HepG2 (cell line): Measurements from ENCODE around the gene C11orf71. TPM values are rescaled to one million over a fixed set of nuclear protein-coding genes. Genes with fewer than 3 reads are reported as not detected.

ENCODE experiments used
- ATAC-seq: fragments of 200-7000 bp; cut with Tn5 transposase; 3 replicates; pipeline ENCODE4 v1.9.1; 2020; ENCODE audit warnings: mild to moderate bottlenecking, moderate library complexity
- BruUV-seq: library from RNA; stranded (reverse); fragments of 400-500 nt; replicated peaks from 2 replicates; lab custom pipeline; 2021; lab: Mats Ljungman, UMichigan
- CTCF ChIA-PET: fragments of 300-600 bp; formaldehyde crosslinking; extraction: SDS; loops from one replicate; lab custom pipeline; 2021; ENCODE audit warnings: low total read pairs, inconsistent platforms, low intra/inter-chr PET ratio; lab: Yijun Ruan, JAX
- POLR2A ChIA-PET: fragments of 350-600 bp; sonication (Branson Sonifier 250); formaldehyde crosslinking; loops from one replicate; lab custom pipeline; 2020; ENCODE audit warnings: antibody characterized with exemption, inconsistent platforms; lab: Yijun Ruan, JAX
- DNase-seq: peaks from one replicate; pipeline ENCODE4 v3.0.0-alpha.2; 2015; ENCODE audit warnings: low spot score
- FAIRE-seq: peaks from 3 replicates; lab custom pipeline; 2011; peaks lifted over from hg19 to GRCh38; lab: Jason Lieb, UNC
- H2AFZ ChIP-seq: one replicate; pipeline ENCODE4 v1.6.1; 2011; ENCODE audit warnings: low read length, inconsistent platforms
- H3K27ac ChIP-seq: fragments of 300-600 bp; 3 replicates; pipeline ENCODE4 v1.8.0; 2011; ENCODE audit warnings: mixed run types, mild to moderate bottlenecking, mixed read lengths, low read length, inconsistent platforms; ENCODE audit not compliant: insufficient read depth; ENCODE audit errors: extremely low read length
- H3K27me3 ChIP-seq, 2 experiments: fragments of 200-600 bp in 1 of 2; 2 replicates in 1 of 2; 3 replicates in 1 of 2; pipeline versions ENCODE4 v1.6.0 to v1.8.0; 2011; ENCODE audit warnings: low read length in 2 of 2, mild to moderate bottlenecking in 2 of 2, moderate library complexity in 2 of 2, inconsistent platforms in 1 of 2; ENCODE audit not compliant: insufficient read depth in 2 of 2, control insufficient read depth in 1 of 2
- H3K36me3 ChIP-seq, 2 experiments: fragments of 200-600 bp in 1 of 2; replicated peaks in 1 of 2; 2 replicates in 1 of 2; 3 replicates in 1 of 2; pipeline versions ENCODE4 v1.5.1 to v1.8.0; 2011; ENCODE audit warnings: low read length in 2 of 2, inconsistent platforms in 1 of 2; ENCODE audit not compliant: insufficient read depth in 2 of 2, control insufficient read depth in 1 of 2
- H3K4me1 ChIP-seq: 2 replicates; pipeline ENCODE4 v1.5.1; 2012; ENCODE audit warnings: low read length, inconsistent platforms; ENCODE audit not compliant: insufficient read depth
- H3K4me2 ChIP-seq: 2 replicates; pipeline ENCODE4 v1.6.0; 2011; ENCODE audit warnings: low read depth, low read length, inconsistent platforms
- H3K4me3 ChIP-seq, 3 experiments: fragments of 200-600 bp in 1 of 3; sonication (generic), shearing (Covaris generic) in 1 of 3; replicated peaks in 1 of 3; 2 replicates each; pipeline ENCODE4 v1.5.1; 2011 to 2016; ENCODE audit warnings: low read length in 3 of 3, inconsistent platforms in 2 of 3, low read depth in 2 of 3, mild to moderate bottlenecking in 2 of 3, control low read depth in 1 of 3, mixed read lengths in 1 of 3; ENCODE audit not compliant: insufficient read depth in 1 of 3
- H3K79me2 ChIP-seq: one replicate; pipeline ENCODE4 v1.6.1; 2011; ENCODE audit warnings: low read length, inconsistent platforms; ENCODE audit not compliant: insufficient read depth
- H3K9ac ChIP-seq: 2 replicates; pipeline ENCODE4 v1.6.0; 2011; ENCODE audit warnings: mild to moderate bottlenecking, low read depth, low read length, inconsistent platforms; ENCODE audit not compliant: insufficient read depth
- H3K9me3 ChIP-seq: 2 replicates; pipeline ENCODE4 v1.5.1; 2012; ENCODE audit warnings: mild to moderate bottlenecking, low read length
- H4K20me1 ChIP-seq: 2 replicates; pipeline ENCODE4 v1.6.0; 2011; ENCODE audit warnings: inconsistent platforms, mild to moderate bottlenecking, low read length, moderate library complexity; ENCODE audit not compliant: insufficient read depth
- CEBPB ChIP-seq: IDR thresholded peaks from 2 replicates; pipeline ENCODE4 v1.6.1; 2011; ENCODE audit warnings: low read depth, low read length, improper control_type of control experiment, borderline replicate concordance
- KMT2A ChIP-seq: sonication (generic); formaldehyde crosslinking; IDR thresholded peaks from 2 replicates; pipeline ENCODE4 v1.4.0; 2020; ENCODE audit warnings: missing genetic modification reagents
- SCMH1 ChIP-seq: sonication (generic); formaldehyde crosslinking; IDR thresholded peaks from 2 replicates; pipeline ENCODE4 v1.9.0; 2021; ENCODE audit warnings: missing genetic modification reagents, mild to moderate bottlenecking, borderline replicate concordance
- ZNF615 ChIP-seq: sonication (generic); formaldehyde crosslinking; IDR thresholded peaks from 2 replicates; pipeline ENCODE4 v1.5.0; 2020; ENCODE audit warnings: mild to moderate bottlenecking, missing genetic modification reagents, borderline replicate concordance
- ZNF713 ChIP-seq: sonication (generic); formaldehyde crosslinking; IDR thresholded peaks from 2 replicates; pipeline ENCODE4 v1.4.0; 2020; ENCODE audit warnings: mild to moderate bottlenecking, missing genetic modification reagents
- ZNF75D ChIP-seq: sonication (generic); formaldehyde crosslinking; IDR thresholded peaks from 2 replicates; pipeline ENCODE4 v1.8.1; 2023; ENCODE audit warnings: missing genetic modification reagents, mild to moderate bottlenecking, borderline replicate concordance
- ZNF792 ChIP-seq: IDR thresholded peaks from 2 replicates; pipeline ENCODE4 v1.6.1; 2016
- WGBS: methylation state at CpG from one replicate; pipeline ENCODE4 v1.1.6; 2017; ENCODE audit warnings: low lambda C conversion rate; 5-methylcytosine and 5-hydroxymethylcytosine counted together
- in situ Hi-C: cut with HindIII; loops from 2 replicates; pipeline ENCODE4 v1.10.0; 2017; ENCODE audit warnings: low pct_unique_long_range_greater_than_20kb; ENCODE audit not compliant: extremely low pct_ligation_motif_present
- intact Hi-C: fragments of 100-400 bp; cut with micrococcal nuclease; formaldehyde crosslinking; loops from one replicate; pipeline ENCODE4 v1.10.0; 2022; ENCODE audit not compliant: unreplicated experiment
- polyA plus RNA-seq, 8 experiments: library from polyadenylated mRNA; depleted of rRNA in 3 of 8; stranded (reverse) in 7 of 8; unstranded in 1 of 8; fragments of >200 nt; fragmentation: Illumina TruSeq in 4 of 8; extraction: Trizol in 4 of 8; gene quantifications; 2 replicates each; pipeline versions ENCODE4 v1.2.1 to v1.2.3, GENCODE V29; 2011 to 2016; ENCODE audit warnings: low read depth in 4 of 8, missing spikeins in 1 of 8, mixed read lengths in 1 of 8; ENCODE audit not compliant: insufficient read depth in 1 of 8
- total RNA-seq, 5 experiments: library from RNA; depleted of rRNA; stranded (reverse); fragments of >200 nt; fragmentation: Illumina TruSeq; extraction: Trizol; gene quantifications; 2 replicates each; pipeline ENCODE4 v1.2.3, GENCODE V29; 2016; ENCODE audit warnings: low read depth in 1 of 5
- TF ChIP-seq, protein P1 (sequence below): sonication (generic); formaldehyde crosslinking; IDR thresholded peaks from 2 replicates; pipeline ENCODE4 v1.8.0; 2022; ENCODE audit warnings: missing genetic modification reagents, mild to moderate bottlenecking, inconsistent platforms, borderline replicate concordance
- TF ChIP-seq, protein P2 (sequence below): sonication (generic); formaldehyde crosslinking; IDR thresholded peaks from 2 replicates; pipeline ENCODE4 v1.8.0; 2022; ENCODE audit warnings: missing genetic modification reagents, low read depth, mild to moderate bottlenecking, borderline replicate concordance

The C11orf71 gene
- total and polyA plus RNA-seq, 2 of the 13 experiments (the other 11 are each of a cell fraction or from before 2014, with no cell fraction given), result 7.1 to 7.8 TPM

DNA sequence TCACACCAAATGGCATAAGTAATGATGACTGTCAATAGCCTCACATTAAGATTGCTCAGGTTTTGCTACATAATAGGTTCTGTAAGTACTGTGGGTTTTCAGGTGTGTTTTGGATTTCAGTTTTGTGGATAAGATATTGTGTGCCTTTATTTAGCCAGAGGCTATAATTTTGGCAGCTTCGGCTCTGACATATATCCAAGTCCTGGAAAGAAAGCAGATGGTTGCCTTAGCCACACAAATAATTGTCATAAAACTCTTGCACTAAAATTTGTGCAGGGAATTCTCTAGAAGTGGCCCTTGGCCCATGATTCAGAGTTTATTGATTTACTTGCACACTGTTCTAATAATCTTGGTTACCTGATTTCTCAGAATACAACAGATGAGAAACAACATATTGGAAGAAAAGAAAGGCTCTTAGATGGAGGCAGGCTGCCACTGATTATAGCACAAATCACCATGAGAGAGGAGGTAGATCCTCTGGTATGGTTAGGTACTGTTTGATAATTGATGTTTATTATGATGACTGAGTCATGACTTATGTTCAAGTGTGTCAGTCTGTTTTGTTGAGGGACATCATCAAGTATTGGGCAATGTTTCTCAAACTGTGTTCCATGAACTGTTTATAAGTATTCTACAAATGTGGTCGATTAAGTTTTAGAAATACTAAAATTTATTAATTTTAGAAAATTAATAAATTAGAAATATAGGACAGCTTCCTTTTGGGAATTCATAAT, 48.6 kb upstream of the C11orf71 start:
- Histone ChIP-seq H3K9me3 (no peaks in the 10 kb centered on the region), H3K36me3 (peaks cover 12 to 37% of the 10 kb centered on the region in 2 experiments; a peak in 4 of 5 replicates), H3K79me2 (peaks cover 5% of the 10 kb centered on the region)
- intact Hi-C loops, result no loop called here
- BruUV-seq, result no TSS peak
- TF ChIP-seq ZNF713 (CRISPR knock-in tag) (no peak), SCMH1 (no peak), CEBPB (0 out of 2 replicates have a peak, but pooled peaks have one; percentile 18)
- TF ChIP-seq, all 625 proteins: peak for 1
- peaks cover 4% of the 10 kb centered on the region for H3K4me1 ChIP-seq
- no peak overlapping the region for H2AFZ ChIP-seq
- FAIRE-seq, result no peak
- H3K27me3 ChIP-seq, result no peaks in the 10 kb centered on the region
- CTCF ChIA-PET, result no interaction called here
- 93% methylated on average over 2 of the region's 2 CpGs for WGBS
- ATAC-seq, result no peak
- no peak overlapping the region for H3K9ac ChIP-seq
- no peak overlapping the region for H3K4me3 ChIP-seq
- H3K4me2 ChIP-seq, result no peak overlapping the region
- DNase-seq, result no peak
- POLR2A ChIA-PET, result no interaction called here
- no peak overlapping the region for H3K27ac ChIP-seq
- in situ Hi-C loops, result no loop called here
- no peaks in the 10 kb centered on the region for H4K20me1 ChIP-seq

DNA sequence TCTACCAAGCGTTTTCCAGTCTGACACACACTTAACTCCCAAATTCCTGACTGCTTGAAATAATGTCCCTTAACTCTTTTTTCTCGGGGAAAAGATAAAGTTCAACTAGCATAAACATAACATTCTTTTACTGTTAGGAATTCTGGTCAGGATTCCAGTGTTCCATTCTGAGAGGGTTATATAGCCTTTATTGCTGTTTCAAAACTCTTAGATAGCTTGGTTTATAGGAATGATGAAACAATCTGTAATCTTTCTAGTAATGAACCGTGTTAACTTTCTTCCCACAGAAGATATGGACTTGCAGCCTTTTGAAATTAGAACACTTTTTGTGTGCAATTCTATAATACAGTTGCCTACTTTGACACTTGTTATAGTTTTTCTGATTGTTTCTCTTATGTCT, 47.6 kb upstream of the C11orf71 start:
- no TSS peak for BruUV-seq
- no peak for ATAC-seq
- intact Hi-C loops, result no loop called here
- CTCF ChIA-PET, result no interaction called here
- H3K4me1 ChIP-seq, result peaks cover 8% of the 10 kb centered on the region
- H3K9me3 ChIP-seq, result no peaks in the 10 kb centered on the region
- peaks cover 13% of the 10 kb centered on the region for H3K79me2 ChIP-seq
- no peak overlapping the region for H2AFZ ChIP-seq
- no peak overlapping the region for H3K4me3 ChIP-seq
- no peak for DNase-seq
- in situ Hi-C loops, result no loop called here
- H4K20me1 ChIP-seq, result no peaks in the 10 kb centered on the region
- H3K36me3 ChIP-seq, result peaks cover 12 to 40% of the 10 kb centered on the region in 2 experiments; a peak in 4 of 5 replicates
- 95% methylated on average over 3 of the region's 3 CpGs for WGBS
- H3K27me3 ChIP-seq, result no peaks in the 10 kb centered on the region
- TF ChIP-seq KMT2A (CRISPR knock-in tag) (no peak), ZNF792 (CRISPR knock-in tag) (no peak), ZNF75D (CRISPR knock-in tag) (no peak), ZNF615 (CRISPR knock-in tag) (no peak)
- TF ChIP-seq, protein P1, sequence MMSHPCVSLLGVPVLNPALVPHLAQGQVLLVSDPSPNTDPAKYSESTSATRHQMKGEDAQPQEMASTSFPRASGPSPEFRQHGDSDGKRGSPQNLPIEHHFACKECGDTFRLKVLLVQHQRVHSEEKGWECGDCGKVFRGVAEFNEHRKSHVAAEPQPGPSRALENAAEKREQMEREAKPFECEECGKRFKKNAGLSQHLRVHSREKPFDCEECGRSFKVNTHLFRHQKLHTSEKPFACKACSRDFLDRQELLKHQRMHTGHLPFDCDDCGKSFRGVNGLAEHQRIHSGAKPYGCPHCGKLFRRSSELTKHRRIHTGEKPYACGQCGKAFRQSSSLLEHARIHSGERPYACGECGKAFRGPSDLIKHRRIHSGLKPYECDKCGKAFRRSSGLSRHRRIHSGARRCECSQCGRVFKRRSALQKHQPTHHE (CRISPR knock-in tag), result no peak
- TF ChIP-seq, protein P2, sequence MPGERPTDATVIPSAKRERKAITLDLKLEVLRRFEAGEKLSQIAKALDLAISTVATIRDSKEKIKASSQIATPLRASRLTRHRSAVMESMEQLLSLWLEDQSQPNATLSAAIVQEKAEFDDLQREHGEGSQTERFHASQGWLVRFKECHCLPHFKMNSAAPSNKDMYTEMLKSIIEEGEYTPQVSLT (CRISPR knock-in tag), result no peak
- TF ChIP-seq, all 625 proteins: peak for 0
- POLR2A ChIA-PET, result no interaction called here
- H3K9ac ChIP-seq, result no peak overlapping the region
- no peak overlapping the region for H3K27ac ChIP-seq
- no peak for FAIRE-seq
- no peak overlapping the region for H3K4me2 ChIP-seq
